ENCODE data around the gene HYAL3. TPM values are rescaled to one million over a fixed set of nuclear protein-coding genes. Genes with fewer than 3 reads are reported as not detected.
A peak's percentile ranks its signal among the peaks of the same experiment; 100 is the strongest.
"Not testable (repeated sequence)": the region's sequence is repeated elsewhere in the genome, so short reads cannot be mapped to it uniquely, and the experiment has no call there.

The HYAL3 gene
- total and polyA plus RNA-seq, 8 donors, result 1.3 to 7.9 (median 4.4) TPM; not detected in 2

DNA sequence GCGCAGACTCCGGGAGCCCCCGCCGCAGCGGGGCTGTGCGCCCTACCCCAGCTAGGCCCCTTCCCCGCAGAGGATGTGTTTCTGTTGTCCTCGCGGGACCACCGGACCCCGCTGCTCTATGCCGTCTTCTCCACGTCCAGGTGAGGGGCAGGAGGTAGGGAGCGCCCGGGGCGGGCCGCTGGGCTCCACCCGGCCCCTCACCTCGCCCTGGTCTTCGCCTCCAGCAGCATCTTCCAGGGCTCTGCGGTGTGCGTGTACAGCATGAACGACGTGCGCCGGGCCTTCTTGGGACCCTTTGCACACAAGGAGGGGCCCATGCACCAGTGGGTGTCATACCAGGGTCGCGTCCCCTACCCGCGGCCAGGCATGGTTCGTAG, 25.5 kb downstream of the HYAL3 start:
- Histone ChIP-seq H3K9me3 (no peaks in the 10 kb centered on the region), H3K27me3 (peaks cover 0 to 40% (median 26%) of the 10 kb centered on the region in 3 donors), H3K36me3 (peaks cover 8 to 54% (median 19%) of the 10 kb centered on the region in 4 donors), H3K27ac (peak overlapping the region in 3 of 5 donors; percentile 41 to 79 (median 55)), H3K4me1 (peaks cover 47 to 72% (median 65%) of the 10 kb centered on the region in 4 donors), H3K4me3 (peak overlapping the region; percentile 32 to 47 (median 38))
- 58 to 75% (median 63%) methylated on average over 24 to 31 of the region's 31 CpGs for WGBS, 5 donors
- intact Hi-C loops (cut with DNase I; ENCODE audit: low total_unique reads), result loop anchor here (5.0 to 10.0 kb wide), 2 partner anchors 49 to 81 kb away; partner anchors contain the start of gene GNAT1
- no peak for DNase-seq
- TF ChIP-seq POLR2A (IDR thresholded peaks at IDR 0.05), result no peak
- TF ChIP-seq EP300 (IDR thresholded peaks at IDR 0.05), result no peak
- TF ChIP-seq POLR2AphosphoS5 (IDR thresholded peaks at IDR 0.05), result no peak
- TF ChIP-seq CTCF (IDR thresholded peaks at IDR 0.05), result no peak

- WGBS, 5 donors, result 2 to 7% (median 3%) methylated on average over 29 to 61 of the region's 61 CpGs
- H3K36me3 ChIP-seq, result peaks cover 8 to 49% (median 19%) of the 10 kb centered on the region in 4 donors
- peaks cover 0 to 40% (median 26%) of the 10 kb centered on the region in 3 donors for H3K27me3 ChIP-seq
- TF ChIP-seq EP300 (IDR thresholded peaks at IDR 0.05), result no peak
- peak in 6 of 7 experiments; percentile 69 to 100 (median 98) for TF ChIP-seq CTCF (IDR thresholded peaks at IDR 0.05)
- TF ChIP-seq POLR2AphosphoS5 (IDR thresholded peaks at IDR 0.05), result peak; percentile 27 to 88 (median 60)
- no peak for TF ChIP-seq POLR2A (IDR thresholded peaks at IDR 0.05)
- H3K4me3 ChIP-seq, result peak overlapping the region; percentile 32 to 47 (median 38)
- H3K27ac ChIP-seq, result peak overlapping the region; percentile 37 to 88 (median 41)
- peaks cover 52 to 77% (median 69%) of the 10 kb centered on the region in 4 donors for H3K4me1 ChIP-seq
- DNase-seq, result peak; percentile 93 to 95
- H3K9me3 ChIP-seq, result no peaks in the 10 kb centered on the region
- intact Hi-C loops (cut with DNase I; ENCODE audit: low total_unique reads), result loop anchor here (5.0 to 10.0 kb wide), 2 partner anchors 48 to 81 kb away; partner anchors contain the start of gene GNAT1
These were observed 26.1 kb downstream of the HYAL3 start for GRCh38 chr3:50272911-50273688.

DNA sequence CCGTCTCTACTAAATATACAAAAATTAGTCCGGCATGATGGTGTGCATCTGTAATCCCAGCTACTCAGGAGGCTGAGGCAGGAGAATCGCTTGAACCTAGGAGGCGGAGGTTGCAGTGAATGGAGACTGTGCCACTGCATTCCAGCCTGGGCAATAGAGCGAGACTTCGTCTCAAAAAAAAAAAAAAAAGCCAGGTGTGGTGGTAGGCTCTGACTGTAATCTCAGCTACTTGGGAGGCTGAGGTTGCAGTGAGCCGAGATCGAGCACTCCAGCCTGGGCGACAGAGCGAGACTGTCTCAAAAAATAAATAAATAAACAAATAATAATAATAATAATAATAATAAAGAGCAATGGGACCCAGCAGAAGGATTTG, 26.7 kb downstream of the HYAL3 start:
- intact Hi-C loops (cut with DNase I; ENCODE audit: low total_unique reads), result loop anchor here (5.0 to 10.0 kb wide), 2 partner anchors 48 to 80 kb away; partner anchors contain the start of gene GNAT1
- H3K27ac ChIP-seq, result peak overlapping the region in 4 of 5 donors; percentile 38 to 88 (median 60)
- DNase-seq, H3K9me3 ChIP-seq: not testable (repeated sequence)
- peaks cover 8 to 44% (median 18%) of the 10 kb centered on the region in 4 donors for H3K36me3 ChIP-seq
- 48 to 63% (median 56%) methylated on average over 10 of the region's 10 CpGs for WGBS, 5 donors
- H3K27me3 ChIP-seq, result peaks cover 0 to 40% (median 26%) of the 10 kb centered on the region in 3 donors
- H3K4me1 ChIP-seq, result peaks cover 58 to 83% (median 75%) of the 10 kb centered on the region in 4 donors
- peak overlapping the region in 2 of 4 donors; percentile 34 to 43 for H3K4me3 ChIP-seq

GRCh38 chr3:50271314-50271936, 27.8 kb downstream of the HYAL3 start:
- Histone ChIP-seq H3K9me3 (no peaks in the 10 kb centered on the region), H3K27me3 (peaks cover 0 to 39% (median 26%) of the 10 kb centered on the region in 3 donors), H3K4me3 (peak overlapping the region in 2 of 4 donors; percentile 40 to 44), H3K27ac (peak overlapping the region; percentile 88 to 98 (median 95)), H3K36me3 (peaks cover 5 to 34% (median 11%) of the 10 kb centered on the region in 4 donors), H3K4me1 (peaks cover 64 to 94% (median 85%) of the 10 kb centered on the region in 4 donors)
- intact Hi-C loops (cut with DNase I; ENCODE audit: low total_unique reads), result loop anchor here (5.0 to 10.0 kb wide), 2 partner anchors 47 to 79 kb away; partner anchors contain the start of gene GNAT1
- DNase-seq, result no peak
- WGBS, 5 donors, result 55 to 70% (median 63%) methylated on average over 8 to 10 of the region's 10 CpGs
- TF ChIP-seq POLR2AphosphoS5 (IDR thresholded peaks at IDR 0.05), result no peak
- no peak for TF ChIP-seq CTCF (IDR thresholded peaks at IDR 0.05)
- no peak for TF ChIP-seq POLR2A (IDR thresholded peaks at IDR 0.05)
- no peak for TF ChIP-seq EP300 (IDR thresholded peaks at IDR 0.05)
